IMR-90 (cell line): Measurements from ENCODE around the gene CTSL. TPM values are rescaled to one million over a fixed set of nuclear protein-coding genes. Genes with fewer than 3 reads are reported as not detected.
A peak's percentile ranks its signal among the peaks of the same experiment; 100 is the strongest.

Experiments
- ATAC-seq: fragments of 200-7000 bp; cut with Tn5 transposase; 2 replicates; pipeline ENCODE4 v1.9.1; 2020; ENCODE audit warnings: low read depth, mild to moderate bottlenecking, moderate library complexity
- BruUV-seq: library from RNA; stranded (reverse); fragments of 400-500 nt; replicated peaks from 2 replicates; lab custom pipeline; 2021; lab: Mats Ljungman, UMichigan
- CTCF ChIA-PET: fragments of 300-600 bp; formaldehyde crosslinking; extraction: SDS; loops from one replicate; lab custom pipeline; 2021; ENCODE audit warnings: antibody characterized with exemption; lab: Yijun Ruan, JAX
- POLR2A ChIA-PET: fragments of 300-600 bp; sonication (Branson Sonifier 250); formaldehyde crosslinking; loops from one replicate; lab custom pipeline; 2022; ENCODE audit warnings: antibody characterized with exemption; ENCODE audit not compliant: unreplicated experiment; lab: Charles Lee
- DNase-seq: peaks from one replicate; pipeline ENCODE4 v3.0.0; 2013
- H2AFZ ChIP-seq: replicated peaks from 2 replicates; pipeline ENCODE3; 2013; ENCODE audit warnings: low read length, mild to moderate bottlenecking; ENCODE audit not compliant: poor library complexity
- H2AK5ac ChIP-seq: 2 replicates; pipeline ENCODE4 v1.6.1; 2013; ENCODE audit warnings: low read depth, low read length, inconsistent platforms
- H2AK9ac ChIP-seq: replicated peaks from 2 replicates; pipeline ENCODE3; 2013; ENCODE audit warnings: mild to moderate bottlenecking, low read depth, low read length, moderate library complexity; ENCODE audit not compliant: poor library complexity
- H2BK120ac ChIP-seq: 2 replicates; pipeline ENCODE4 v1.6.1; 2013; ENCODE audit warnings: low read depth, low read length, inconsistent platforms
- H2BK15ac ChIP-seq: 3 replicates; pipeline ENCODE4 v1.6.1; 2013; ENCODE audit warnings: low read depth, low read length, inconsistent platforms
- H2BK20ac ChIP-seq: 2 replicates; pipeline ENCODE4 v1.6.1; 2013; ENCODE audit warnings: low read depth, mild to moderate bottlenecking, inconsistent platforms, low read length, moderate library complexity
- H2BK5ac ChIP-seq: 2 replicates; pipeline ENCODE4 v1.6.1; 2013; ENCODE audit warnings: mild to moderate bottlenecking, low read depth, low read length, inconsistent platforms; ENCODE audit not compliant: poor library complexity, severe bottlenecking
- H3K14ac ChIP-seq: replicated peaks from 2 replicates; pipeline ENCODE4 v1.6.1; 2013; ENCODE audit warnings: low read depth, low read length, inconsistent platforms
- H3K18ac ChIP-seq: 2 replicates; pipeline ENCODE4 v1.6.1; 2013; ENCODE audit warnings: low read depth, low read length, control low read depth
- H3K23ac ChIP-seq: 2 replicates; pipeline ENCODE4 v1.6.1; 2013; ENCODE audit warnings: low read depth, low read length, inconsistent platforms
- H3K27ac ChIP-seq: 2 replicates; pipeline ENCODE4 v1.5.1; 2013; ENCODE audit warnings: mild to moderate bottlenecking, control low read depth, low read length; ENCODE audit not compliant: insufficient read depth
- H3K27me3 ChIP-seq: 2 replicates; pipeline ENCODE4 v1.6.1; 2013; ENCODE audit warnings: low read length; ENCODE audit not compliant: control insufficient read depth, insufficient read depth
- H3K36me3 ChIP-seq: 2 replicates; pipeline ENCODE4 v1.6.1; 2013; ENCODE audit warnings: low read length, mixed read lengths; ENCODE audit not compliant: control insufficient read depth, insufficient read depth
- H3K4ac ChIP-seq: 2 replicates; pipeline ENCODE4 v1.6.1; 2013; ENCODE audit warnings: low read depth, low read length, inconsistent platforms
- H3K4me1 ChIP-seq: 2 replicates; pipeline ENCODE4 v1.6.1; 2013; ENCODE audit warnings: low read length, mixed read lengths; ENCODE audit not compliant: control insufficient read depth, insufficient read depth
- H3K4me2 ChIP-seq: 2 replicates; pipeline ENCODE4 v1.6.1; 2013; ENCODE audit warnings: low read depth, mild to moderate bottlenecking, control low read depth, low read length, moderate library complexity
- H3K4me3 ChIP-seq: 2 replicates; pipeline ENCODE4 v1.5.1; 2013; ENCODE audit warnings: low read depth, mild to moderate bottlenecking, control low read depth, low read length, moderate library complexity; ENCODE audit not compliant: insufficient read depth
- H3K56ac ChIP-seq: 2 replicates; pipeline ENCODE4 v1.6.1; 2013; ENCODE audit warnings: low read length, inconsistent platforms; ENCODE audit not compliant: insufficient read depth; ENCODE audit errors: extremely low read depth
- H3K79me1 ChIP-seq, 2 experiments: 2 replicates each; pipeline ENCODE4 v1.6.1; 2013; ENCODE audit warnings: low read length in 2 of 2, inconsistent platforms in 1 of 2, low read depth in 1 of 2
- H3K9ac ChIP-seq: 2 replicates; pipeline ENCODE4 v1.6.1; 2013; ENCODE audit warnings: low read depth, low read length, control low read depth
- H3K9me1 ChIP-seq: 2 replicates; pipeline ENCODE4 v1.6.1; 2013; ENCODE audit warnings: low read length, inconsistent platforms; ENCODE audit not compliant: insufficient read depth
- H3K9me3 ChIP-seq: 2 replicates; pipeline ENCODE4 v1.6.1; 2013; ENCODE audit warnings: low read length; ENCODE audit not compliant: control insufficient read depth, insufficient read depth
- H4K20me1 ChIP-seq: 2 replicates; pipeline ENCODE4 v1.6.1; 2013; ENCODE audit warnings: low read length, inconsistent platforms; ENCODE audit not compliant: insufficient read depth
- H4K5ac ChIP-seq: 2 replicates; pipeline ENCODE4 v1.6.1; 2013; ENCODE audit warnings: mild to moderate bottlenecking, low read depth, low read length, control low read depth
- H4K8ac ChIP-seq, 2 experiments: 2 replicates each; pipeline ENCODE4 v1.6.1; 2013; ENCODE audit warnings: low read depth in 2 of 2, low read length in 2 of 2, control low read depth in 1 of 2, inconsistent platforms in 1 of 2
- H4K91ac ChIP-seq: 2 replicates; pipeline ENCODE4 v1.6.1; 2013; ENCODE audit warnings: low read depth, low read length, inconsistent platforms; ENCODE audit not compliant: insufficient read depth
- CEBPB ChIP-seq: IDR thresholded peaks from 2 replicates; pipeline ENCODE4 v1.6.1; 2012; ENCODE audit warnings: low read depth, low read length, improper control_type of control experiment
- RCOR1 ChIP-seq: IDR thresholded peaks from 2 replicates; pipeline ENCODE4 v1.6.1; 2012; ENCODE audit warnings: mild to moderate bottlenecking, low read length, improper control_type of control experiment; ENCODE audit not compliant: insufficient replicate concordance
- WGBS, 2 experiments: methylation state at CpG; one replicate each; pipeline versions ENCODE4 v1.1.5 to v1.1.7; 2013; ENCODE audit warnings: missing lambda C conversion rate in 2 of 2; ENCODE audit not compliant: insufficient read length in 1 of 2; ENCODE audit errors: extremely low coverage in 2 of 2; 5-methylcytosine and 5-hydroxymethylcytosine counted together
- dilution Hi-C: fragments of 300-500 bp; cut with HindIII; formaldehyde crosslinking; loops from one replicate; pipeline ENCODE4 v1.14.3; 2018; ENCODE audit warnings: low sequenced_read_pairs; ENCODE audit not compliant: unreplicated experiment
- in situ Hi-C: fragments of 300-500 bp; cut with MboI; formaldehyde crosslinking; loops from 3 replicates; pipeline ENCODE4 v1.14.3; 2019; ENCODE audit warnings: low sequenced_read_pairs, inconsistent platforms, mixed read lengths
- intact Hi-C: fragments of 100-400 bp; cut with micrococcal nuclease; formaldehyde crosslinking; loops from 2 replicates; pipeline ENCODE4 v1.10.0; 2022
- polyA plus RNA-seq, 3 experiments: library from polyadenylated mRNA; depleted of rRNA; stranded (reverse); fragments of >200 nt; gene quantifications; 2 replicates each; pipeline ENCODE4 v1.2.3, GENCODE V29; 2012; ENCODE audit warnings: low replicate concordance in 1 of 3
- total RNA-seq: library from RNA; depleted of rRNA; stranded (reverse); fragments of >200 nt; gene quantifications from 2 replicates; pipeline ENCODE4 v1.2.3, GENCODE V29; 2012

Gene CTSL
- total and polyA plus RNA-seq, 2 of the 4 experiments (the other 2 are of a cell fraction): 57.0 to 112 TPM

DNA sequence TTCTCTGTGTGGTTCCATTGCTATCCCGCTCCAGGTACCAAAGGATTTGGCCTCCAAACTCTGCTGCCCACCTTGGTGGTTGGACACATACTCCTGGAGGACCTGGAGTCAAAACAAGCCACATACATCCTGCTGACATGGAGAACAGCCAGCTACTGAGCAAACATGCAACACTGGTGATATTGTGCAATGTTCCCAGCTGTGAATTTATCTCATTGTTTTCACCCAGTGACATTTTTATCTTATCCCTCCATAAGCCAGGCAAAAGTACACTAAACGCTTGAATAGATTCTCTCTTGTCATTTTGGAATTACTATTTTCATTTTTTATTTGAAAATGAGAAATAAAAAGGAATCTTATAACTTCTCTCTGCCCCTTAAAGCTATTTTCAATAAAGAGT, 11.1 kb upstream of the CTSL start:
- peak overlapping the region; percentile 64 for H2BK20ac ChIP-seq
- peak overlapping the region; percentile 53 for H2BK5ac ChIP-seq
- H3K4me1 ChIP-seq: peaks cover 16% of the 10 kb centered on the region
- 86% methylated on average over 1 of the region's 2 CpGs; no CpG with 5 or more reads in 1 of the 2 experiments for WGBS, 2 experiments
- in situ Hi-C loops: loop anchor here (25.0 kb wide), 1 partner anchor 847 kb away; no protein-coding TSS in a partner anchor
- no peaks in the 10 kb centered on the region for H3K9me3 ChIP-seq
- peaks cover 0 to 6% of the 10 kb centered on the region in 2 experiments; a peak in 2 of 4 replicates for H3K79me1 ChIP-seq
- no peak overlapping the region for H4K5ac ChIP-seq
- no peak overlapping the region for H3K4me2 ChIP-seq
- intact Hi-C loops: loop anchor here (10.0 kb wide), 1 partner anchor 1600 kb away; the partner anchor contains the start of genes CKS2 and SECISBP2
- H3K23ac ChIP-seq: no peak overlapping the region
- no peak overlapping the region for H3K9ac ChIP-seq
- H2AK9ac ChIP-seq: peak overlapping the region; percentile 2
- ATAC-seq (no peak), DNase-seq (peak; percentile 90)
- H4K8ac ChIP-seq: peak overlapping the region in 1 of 2 experiments; percentile 54; a peak in 1 of 4 replicates
- H2AK5ac ChIP-seq: peak overlapping the region; percentile 52
- H2BK120ac ChIP-seq: peak overlapping the region; percentile 74; the same call in 1 of the 2 replicates
- H2AFZ ChIP-seq: peak overlapping the region; percentile 9
- no peak overlapping the region for H4K91ac ChIP-seq
- H3K27me3 ChIP-seq: no peaks in the 10 kb centered on the region; the same call in 1 of the 2 replicates
- no peak overlapping the region for H3K4me3 ChIP-seq
- H2BK15ac ChIP-seq: peak overlapping the region; percentile 23; the same call in 1 of the 3 replicates
- TF ChIP-seq RCOR1 (no peak), CEBPB (peak; percentile 100)
- H3K27ac ChIP-seq: peak overlapping the region; percentile 31; the same call in 1 of the 2 replicates
- H4K20me1 ChIP-seq: no peaks in the 10 kb centered on the region
- 0 out of 2 replicates have a peak overlapping the region, but pooled peaks have one; percentile 0 for H3K14ac ChIP-seq
- ChIA-PET CTCF (interaction anchor here (0.5 to 2.4 kb wide), 5 partner anchors 11 to 361 kb away, joined by 3 to 13 read pairs (median 5); partner anchors contain the start of gene CTSL), POLR2A (no interaction called here)
- no peak overlapping the region for H3K18ac ChIP-seq
- BruUV-seq: no TSS peak
- H3K36me3 ChIP-seq: no peaks in the 10 kb centered on the region
- H3K4ac ChIP-seq: peak overlapping the region; percentile 45; the same call in 1 of the 2 replicates
- H3K56ac ChIP-seq: no peak overlapping the region
- dilution Hi-C loops: no loop called here
- peaks cover 20% of the 10 kb centered on the region for H3K9me1 ChIP-seq
